ENCODE results near the gene IL36B.

Gene IL36B

GRCh38 chr2:112977559-112978056 lies 75.1 kb downstream of the IL36B start, which contains the start of gene IL36G:
TSS of gene IL36G (plus strand) at chr2:112978006. CDS start at chr2:112978639, 633 bp downstream.
- in situ Hi-C loops (cut with HindIII; ENCODE audit: low sequenced_read_pairs): no loop called here
- no peak for DNase-seq (ENCODE audit: low read depth)
- TF ChIP-seq, protein P1, sequence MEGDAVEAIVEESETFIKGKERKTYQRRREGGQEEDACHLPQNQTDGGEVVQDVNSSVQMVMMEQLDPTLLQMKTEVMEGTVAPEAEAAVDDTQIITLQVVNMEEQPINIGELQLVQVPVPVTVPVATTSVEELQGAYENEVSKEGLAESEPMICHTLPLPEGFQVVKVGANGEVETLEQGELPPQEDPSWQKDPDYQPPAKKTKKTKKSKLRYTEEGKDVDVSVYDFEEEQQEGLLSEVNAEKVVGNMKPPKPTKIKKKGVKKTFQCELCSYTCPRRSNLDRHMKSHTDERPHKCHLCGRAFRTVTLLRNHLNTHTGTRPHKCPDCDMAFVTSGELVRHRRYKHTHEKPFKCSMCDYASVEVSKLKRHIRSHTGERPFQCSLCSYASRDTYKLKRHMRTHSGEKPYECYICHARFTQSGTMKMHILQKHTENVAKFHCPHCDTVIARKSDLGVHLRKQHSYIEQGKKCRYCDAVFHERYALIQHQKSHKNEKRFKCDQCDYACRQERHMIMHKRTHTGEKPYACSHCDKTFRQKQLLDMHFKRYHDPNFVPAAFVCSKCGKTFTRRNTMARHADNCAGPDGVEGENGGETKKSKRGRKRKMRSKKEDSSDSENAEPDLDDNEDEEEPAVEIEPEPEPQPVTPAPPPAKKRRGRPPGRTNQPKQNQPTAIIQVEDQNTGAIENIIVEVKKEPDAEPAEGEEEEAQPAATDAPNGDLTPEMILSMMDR (IDR thresholded peaks at IDR 0.05; ENCODE audit: low read depth, low read length, missing control alignments): no peak
- H3K4me3 ChIP-seq (ENCODE audit: low read depth, low read length): no peak within 1 kb of the TSS

Measured in astrocyte of the cerebellum (primary cell).